Hepatocyte (in vitro differentiated cells): ENCODE data around the gene UCP2.

Experiments
- EZH2 ChIP-seq: fragments of 200-600 bp; sonication (generic); IDR thresholded peaks from 2 replicates; pipeline ENCODE4 v1.6.1; 2016; ENCODE audit warnings: antibody characterized with exemption, mild to moderate bottlenecking, borderline replicate concordance
- EZH2phosphoT487 ChIP-seq: fragments of 200-600 bp; sonication (generic); IDR thresholded peaks from one replicate; pipeline ENCODE4 v1.6.1; 2018; ENCODE audit warnings: antibody characterized with exemption, mild to moderate bottlenecking, low read depth, moderate library complexity; ENCODE audit not compliant: unreplicated experiment, severe bottlenecking
- TF ChIP-seq, protein P1 (sequence below): fragments of 200-600 bp; sonication (generic); IDR thresholded peaks from 2 replicates; pipeline ENCODE4 v1.5.1; 2016; ENCODE audit warnings: antibody characterized with exemption, mild to moderate bottlenecking; ENCODE audit not compliant: poor library complexity

DNA sequence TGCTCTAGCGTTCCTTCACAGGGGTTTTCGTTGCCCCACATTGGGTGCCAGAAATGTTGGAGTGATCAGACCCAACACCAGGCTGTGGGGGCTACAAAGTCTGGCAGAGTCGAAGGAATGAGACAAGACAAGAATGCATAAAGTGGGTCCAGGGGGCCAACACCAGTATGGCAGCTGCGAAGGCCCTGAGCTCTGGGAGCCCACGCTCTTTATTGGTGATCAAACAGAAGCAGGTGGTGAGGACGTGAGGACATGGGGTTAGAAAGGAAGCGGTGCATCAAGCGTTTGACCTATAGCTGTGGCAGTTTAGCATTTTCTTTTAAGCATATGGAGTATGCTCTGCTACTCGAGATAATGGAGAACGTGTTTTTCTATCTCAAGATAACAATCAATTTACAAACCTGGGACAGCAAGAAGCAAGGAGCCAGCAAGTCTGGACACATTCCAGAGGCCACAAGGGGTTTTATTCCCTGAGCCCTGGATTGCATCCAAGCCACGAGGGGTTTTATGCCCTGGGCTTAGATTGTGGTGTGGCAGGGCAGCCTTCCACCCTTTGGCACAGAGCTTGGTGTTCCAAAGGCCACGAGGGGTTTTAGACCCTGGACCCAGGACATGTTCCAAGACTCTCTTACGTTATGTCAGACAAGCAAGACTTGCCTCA is 35.7 kb downstream of the UCP2 start:
- TF ChIP-seq EZH2, result no peak
- TF ChIP-seq, protein P1, sequence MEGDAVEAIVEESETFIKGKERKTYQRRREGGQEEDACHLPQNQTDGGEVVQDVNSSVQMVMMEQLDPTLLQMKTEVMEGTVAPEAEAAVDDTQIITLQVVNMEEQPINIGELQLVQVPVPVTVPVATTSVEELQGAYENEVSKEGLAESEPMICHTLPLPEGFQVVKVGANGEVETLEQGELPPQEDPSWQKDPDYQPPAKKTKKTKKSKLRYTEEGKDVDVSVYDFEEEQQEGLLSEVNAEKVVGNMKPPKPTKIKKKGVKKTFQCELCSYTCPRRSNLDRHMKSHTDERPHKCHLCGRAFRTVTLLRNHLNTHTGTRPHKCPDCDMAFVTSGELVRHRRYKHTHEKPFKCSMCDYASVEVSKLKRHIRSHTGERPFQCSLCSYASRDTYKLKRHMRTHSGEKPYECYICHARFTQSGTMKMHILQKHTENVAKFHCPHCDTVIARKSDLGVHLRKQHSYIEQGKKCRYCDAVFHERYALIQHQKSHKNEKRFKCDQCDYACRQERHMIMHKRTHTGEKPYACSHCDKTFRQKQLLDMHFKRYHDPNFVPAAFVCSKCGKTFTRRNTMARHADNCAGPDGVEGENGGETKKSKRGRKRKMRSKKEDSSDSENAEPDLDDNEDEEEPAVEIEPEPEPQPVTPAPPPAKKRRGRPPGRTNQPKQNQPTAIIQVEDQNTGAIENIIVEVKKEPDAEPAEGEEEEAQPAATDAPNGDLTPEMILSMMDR, result no peak
- TF ChIP-seq EZH2phosphoT487, result no peak
